C1 segment of cervical spinal cord (tissue), 14 donors: ENCODE measurements around the gene CUX1.
A peak's percentile ranks its signal among the peaks of the same experiment; 100 is the strongest.

Experiments used
- DNase-seq, 14 donors: peaks; one replicate each; lab custom pipeline; 2025; lab: John Stamatoyannopoulos, UW

Gene CUX1

GRCh38 chr7:102284399-102284798 lies 467.0 kb downstream of the CUX1 start:
- no peak for DNase-seq

DNA sequence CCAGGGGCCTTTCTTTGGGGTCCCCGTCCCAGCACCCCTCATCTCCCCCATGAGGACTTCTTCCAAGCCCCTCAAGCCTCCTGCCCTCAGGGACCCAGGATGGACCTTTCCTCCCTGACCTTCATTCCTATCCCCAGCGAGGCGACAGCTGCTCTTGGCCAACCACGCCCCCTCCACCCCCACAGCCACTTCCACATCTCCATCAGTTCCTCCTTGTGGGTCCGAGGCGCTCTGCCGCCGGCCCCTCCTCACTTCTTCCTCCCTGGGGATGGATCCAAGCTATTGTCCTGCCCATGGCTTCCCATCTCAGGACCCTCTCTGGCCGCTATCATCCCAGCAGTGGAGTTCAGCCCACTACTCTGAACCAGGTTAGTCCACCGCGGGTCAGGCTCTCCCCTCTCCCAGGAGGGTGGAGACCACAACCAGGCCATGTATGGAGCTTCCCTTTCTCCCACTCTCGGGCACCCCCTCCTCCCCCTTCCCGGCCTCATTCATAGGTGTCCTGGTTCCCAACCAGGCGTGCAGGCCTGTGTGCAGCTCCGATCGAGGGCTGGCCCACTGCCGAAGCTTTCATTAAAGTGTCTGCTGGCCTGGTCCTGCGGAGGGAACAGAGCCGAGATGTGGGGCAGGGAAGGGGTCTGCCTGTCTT lies 467.6 kb downstream of the CUX1 start:
- peak in 8 of 14 donors; percentile 8 to 38 (median 22) for DNase-seq

GRCh38 chr7:102285540-102286236 lies 468.3 kb downstream of the CUX1 start:
- peak in 2 of 14 donors; percentile 14 to 54 for DNase-seq

DNA sequence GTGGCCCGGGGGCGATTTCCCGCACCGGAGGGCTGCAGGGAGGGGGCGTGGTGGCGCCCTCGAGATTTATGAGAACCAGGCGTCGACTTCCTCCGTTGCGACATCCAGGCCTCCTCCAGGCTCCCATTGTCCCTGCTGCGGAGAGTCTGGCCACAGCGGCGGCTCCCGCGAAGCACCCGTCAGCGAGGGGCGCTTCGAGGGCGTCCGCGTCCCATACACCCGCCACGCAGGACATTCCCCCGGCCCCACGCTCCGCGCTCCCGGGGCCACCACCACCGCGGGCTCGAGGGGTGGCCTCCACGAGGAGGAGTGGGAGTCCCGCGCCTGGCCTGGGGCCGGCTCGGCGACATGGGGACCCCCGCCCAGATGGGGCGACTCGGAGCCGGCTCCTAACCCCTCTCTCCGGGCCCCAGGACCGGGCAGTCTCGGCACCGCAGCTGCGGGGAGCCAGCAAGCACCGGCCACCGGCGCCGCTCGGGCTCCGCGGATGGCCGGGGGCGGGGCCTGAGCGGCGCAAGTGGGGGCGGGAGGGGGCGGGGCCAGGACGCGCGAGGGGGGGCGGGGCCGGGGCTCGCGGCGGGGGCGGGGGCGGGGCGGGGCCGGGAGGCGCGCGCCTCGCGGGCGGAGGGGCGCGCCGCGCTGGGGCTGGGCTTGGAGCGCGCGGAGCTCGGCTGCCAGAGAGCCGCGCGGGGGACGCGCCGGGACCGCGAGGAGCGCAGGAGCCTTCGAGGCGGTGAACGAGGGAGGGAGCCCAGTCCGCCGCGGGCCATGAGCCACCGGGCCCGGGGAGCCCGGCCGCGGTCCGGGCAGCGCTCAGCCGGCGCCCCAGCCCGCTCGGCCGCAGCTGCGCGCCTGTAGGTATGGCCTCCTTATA lies 469.0 kb downstream of the CUX1 start, which contains the start of gene SH2B2:
Gene SH2B2, plus strand, starts transcription at position 632 of the 874 bp plus-strand sequence. CDS start 13,683 bp downstream, outside the sequence.
- peak in 11 of 14 donors; percentile 39 to 76 (median 65) for DNase-seq

GRCh38 chr7:102287111-102287980 lies 469.9 kb downstream of the CUX1 start:
- DNase-seq: peak in 8 of 14 donors; percentile 19 to 60 (median 34)

DNA sequence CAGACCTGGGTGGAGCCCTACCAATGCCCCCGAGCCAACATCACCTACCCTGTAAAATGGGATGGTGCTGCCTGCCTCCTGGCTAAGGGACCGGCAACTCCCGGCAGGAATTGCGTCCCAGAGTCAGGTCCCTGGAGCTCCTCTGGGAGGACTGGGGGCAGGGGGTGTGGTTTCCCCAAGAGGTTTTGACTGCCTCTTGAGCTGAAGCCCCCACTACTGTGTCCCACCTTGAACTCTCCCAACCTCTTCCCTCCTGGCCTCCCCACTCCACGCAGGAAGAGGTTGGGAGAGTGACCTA lies 470.5 kb downstream of the CUX1 start:
- DNase-seq: no peak

- no peak for DNase-seq
Measured at GRCh38 chr7:102288285-102288930, 471.0 kb downstream of the CUX1 start.

- no peak for DNase-seq
Measured at GRCh38 chr7:102289057-102289456, 471.6 kb downstream of the CUX1 start.

- DNase-seq: no peak
Measured at GRCh38 chr7:102291056-102291915, 473.9 kb downstream of the CUX1 start.

DNA sequence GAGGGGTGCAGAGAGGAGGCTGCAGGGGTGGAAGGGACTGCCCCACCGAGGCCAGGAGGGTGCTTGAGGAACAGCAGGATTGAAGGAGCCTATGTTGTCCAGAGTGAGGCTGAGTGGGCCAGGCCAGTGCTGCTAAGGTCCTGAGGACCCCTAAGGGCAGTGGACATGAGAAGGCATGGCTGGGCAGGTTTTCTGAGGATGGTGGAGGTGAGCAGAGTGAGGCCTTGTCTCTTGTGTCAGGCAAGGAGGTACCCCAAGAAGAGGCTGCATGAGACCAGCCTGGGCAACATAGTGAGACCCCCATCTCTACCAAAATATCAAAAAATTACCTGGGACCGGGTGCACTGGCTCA lies 474.5 kb downstream of the CUX1 start:
- no peak for DNase-seq

GRCh38 chr7:102292813-102293798 lies 475.7 kb downstream of the CUX1 start:
- DNase-seq: no peak

DNA sequence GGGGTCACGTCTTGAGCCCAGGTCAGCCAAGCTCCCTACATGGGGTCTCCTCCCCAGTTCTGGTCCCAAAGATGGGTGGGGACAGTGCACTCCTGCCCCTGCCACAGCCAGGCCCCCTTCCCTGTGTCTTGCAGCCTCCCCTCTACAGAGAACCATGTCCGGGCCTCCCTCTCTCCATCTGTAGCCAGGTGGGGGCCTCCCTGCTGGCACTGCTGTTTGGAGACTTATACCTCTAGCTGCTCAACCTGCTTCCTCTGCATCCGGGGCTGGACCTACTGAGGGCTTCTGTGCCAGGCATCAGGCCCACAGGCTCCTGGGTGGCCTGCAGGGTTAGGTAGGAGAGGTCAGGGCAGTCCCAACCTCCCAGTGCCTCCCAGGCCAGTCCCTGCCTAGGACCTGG lies 477.2 kb downstream of the CUX1 start:
- no peak for DNase-seq

- DNase-seq: no peak
Measured at GRCh38 chr7:102295346-102296178, 478.1 kb downstream of the CUX1 start.

- DNase-seq: no peak
Measured at GRCh38 chr7:102296179-102296438, 478.7 kb downstream of the CUX1 start.

DNA sequence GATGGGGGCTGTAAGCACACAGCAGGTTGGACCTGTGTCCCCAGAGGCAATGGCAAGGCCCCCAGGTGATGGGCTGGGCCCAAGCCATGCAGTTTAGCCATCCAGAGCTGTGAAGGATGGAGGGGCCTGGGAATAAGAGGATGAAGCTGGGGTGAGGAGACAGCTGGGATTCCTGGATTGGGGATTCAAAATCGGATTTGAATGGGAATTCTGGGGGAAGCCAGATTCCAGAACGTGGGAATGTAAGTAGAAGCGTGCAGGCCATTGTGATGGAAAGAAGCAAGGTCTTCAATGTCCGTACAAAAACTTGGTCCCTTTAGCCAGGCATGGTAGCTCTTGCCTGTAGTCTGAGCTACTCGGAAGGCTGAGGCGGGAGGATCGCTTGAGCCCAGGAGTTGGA lies 479.1 kb downstream of the CUX1 start:
- no peak for DNase-seq

DNA sequence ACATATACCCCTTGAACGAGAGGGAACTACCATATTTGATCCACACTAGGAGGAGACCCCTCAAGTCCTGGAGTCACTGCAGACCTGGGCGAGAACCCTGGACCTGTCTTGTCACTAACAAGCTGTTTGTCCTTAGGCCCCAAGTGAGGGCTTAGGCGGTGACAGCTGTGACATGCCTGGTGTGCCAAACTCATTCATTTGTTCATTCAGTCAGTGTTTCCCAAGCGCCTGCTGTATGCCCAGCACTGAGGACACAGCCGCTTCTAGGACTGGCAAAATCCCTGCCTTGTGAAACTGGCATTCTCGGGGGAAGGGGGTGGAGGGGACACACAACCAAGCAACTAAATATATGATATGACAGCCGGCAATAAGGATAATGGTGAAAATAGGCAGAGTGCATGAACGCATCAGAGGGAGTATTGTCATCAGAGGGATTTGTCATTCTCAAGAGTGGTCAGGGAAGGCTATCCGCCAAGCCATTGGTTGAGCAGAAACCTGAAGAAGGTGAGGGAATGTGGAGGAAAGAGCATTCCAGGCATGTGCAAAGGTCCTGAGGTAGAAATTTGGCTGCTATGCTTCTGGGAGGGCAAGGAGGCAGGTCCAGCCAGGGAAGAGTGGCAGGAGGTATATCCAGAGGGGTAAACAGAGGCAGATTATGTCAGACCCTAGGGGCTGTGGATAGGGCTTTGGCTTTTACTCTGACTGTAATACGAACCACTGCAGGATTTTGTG lies 480.2 kb downstream of the CUX1 start:
- DNase-seq: no peak

- DNase-seq: no peak
Measured at GRCh38 chr7:102300643-102301221, 483.3 kb downstream of the CUX1 start.
